T-helper 22 cell (primary cell): Measurements from ENCODE around the gene SCGB2A2.

Experiments
- DNase-seq: peaks from one replicate; pipeline ENCODE4 v3.0.0-alpha.2; 2020; ENCODE audit warnings: low read depth

SCGB2A2 gene

DNA sequence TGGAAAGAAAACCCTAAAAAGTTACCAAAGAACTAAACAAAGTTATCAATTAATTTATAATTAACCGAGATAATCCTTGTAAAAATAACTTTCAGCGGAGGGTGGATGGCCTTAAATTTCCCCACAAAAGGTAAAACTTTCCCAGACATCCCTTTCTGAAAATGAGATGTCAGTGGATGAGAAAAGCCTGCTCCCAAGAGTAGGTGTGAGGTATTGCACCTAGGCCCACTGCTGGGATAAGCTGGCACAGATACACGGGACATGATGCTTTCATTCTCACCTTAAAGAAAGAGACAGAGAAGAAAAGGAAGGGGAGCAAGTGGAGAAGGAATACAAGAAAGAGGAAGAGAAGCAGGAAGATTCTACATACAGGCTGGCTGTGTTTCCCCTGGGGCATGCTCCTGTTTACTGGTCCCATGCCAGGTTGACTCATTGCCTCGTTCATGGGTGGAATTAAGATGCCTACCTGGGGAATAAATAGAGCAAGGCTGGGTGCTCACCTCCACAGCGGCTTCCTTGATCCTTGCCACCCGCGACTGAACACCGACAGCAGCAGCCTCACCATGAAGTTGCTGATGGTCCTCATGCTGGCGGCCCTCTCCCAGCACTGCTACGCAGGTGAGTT is at the start of gene SCGB2A2:
Gene SCGB2A2 (plus strand): TSS at position 505 of the 625 bp plus-strand sequence. CDS start 59 bp downstream, at position 564.
- no peak for DNase-seq

DNA sequence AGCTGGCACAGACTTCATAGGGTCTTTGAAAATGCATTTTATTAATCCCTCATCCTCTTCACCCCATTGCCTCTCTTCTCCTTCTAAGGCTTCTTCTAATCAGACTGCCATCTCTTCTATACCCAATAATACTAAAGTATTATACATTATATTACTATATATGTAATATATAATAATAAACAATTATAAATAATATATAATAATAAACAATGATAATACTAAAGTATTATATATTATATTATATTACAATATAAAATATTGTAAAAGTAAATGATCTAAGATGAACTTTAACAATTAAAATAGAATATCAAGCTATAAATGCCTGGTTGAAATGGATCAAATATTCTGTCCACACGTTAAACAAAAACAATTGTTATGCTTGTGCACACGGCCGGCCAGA is 48.5 kb upstream of the SCGB2A2 start:
- DNase-seq, result no peak

DNA sequence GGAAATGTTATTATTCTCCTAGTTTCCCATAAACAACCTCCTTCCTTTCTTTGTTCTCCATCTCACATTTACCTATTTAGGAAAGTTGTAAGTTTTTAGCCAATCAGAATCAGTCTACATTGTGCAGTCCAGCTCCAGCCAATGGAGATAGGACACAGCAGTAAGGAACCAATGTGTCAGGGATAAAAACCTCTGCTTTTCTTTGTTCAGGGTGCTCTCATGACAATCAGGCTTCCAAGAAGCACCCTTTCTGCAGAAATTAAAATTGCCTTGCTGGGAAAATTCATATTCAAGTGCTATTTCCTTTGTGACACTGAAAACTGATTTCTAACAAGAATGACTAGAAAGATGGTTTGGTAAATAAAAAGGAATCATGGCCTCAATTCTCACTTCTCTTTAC is 46.9 kb upstream of the SCGB2A2 start:
- no peak for DNase-seq

DNA sequence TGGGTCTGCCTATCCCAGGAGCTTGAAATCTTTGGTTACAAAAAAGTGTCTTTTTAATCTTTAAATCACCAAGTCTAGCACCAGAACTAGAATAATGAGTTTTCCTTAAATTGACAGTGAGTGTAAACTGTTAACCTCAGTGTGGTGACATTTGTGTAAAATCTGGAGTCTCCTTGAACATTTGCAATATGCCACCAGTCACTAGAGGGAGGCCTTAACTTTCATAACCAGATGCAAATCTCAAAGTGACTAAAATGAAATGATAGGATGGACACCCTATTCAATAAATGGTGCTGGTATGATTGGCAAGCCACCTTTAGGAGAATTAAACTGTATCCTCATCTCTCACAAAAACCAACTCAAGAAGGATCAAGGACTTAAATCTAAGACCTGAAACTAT is 36.2 kb upstream of the SCGB2A2 start:
- DNase-seq, result no peak

DNA sequence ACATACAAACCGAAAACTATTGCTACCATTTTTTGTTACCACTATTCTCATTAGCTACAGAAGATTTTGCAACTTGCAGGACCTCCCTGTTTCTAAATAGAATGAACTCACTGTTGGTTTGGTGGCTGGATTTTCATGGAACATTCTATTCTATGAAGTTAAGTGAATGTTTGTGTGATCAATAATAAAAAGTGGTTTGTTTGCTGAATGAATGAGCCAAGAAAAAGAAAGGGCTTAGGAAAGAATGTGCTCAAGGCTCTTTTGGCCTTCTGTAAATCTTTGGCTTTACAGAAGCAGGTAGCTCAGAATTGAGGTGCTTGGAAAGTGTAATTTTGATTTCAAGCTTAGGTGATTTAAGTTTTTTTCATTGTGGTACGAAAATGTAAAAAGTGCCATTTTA is 33.8 kb upstream of the SCGB2A2 start:
- no peak for DNase-seq

DNA sequence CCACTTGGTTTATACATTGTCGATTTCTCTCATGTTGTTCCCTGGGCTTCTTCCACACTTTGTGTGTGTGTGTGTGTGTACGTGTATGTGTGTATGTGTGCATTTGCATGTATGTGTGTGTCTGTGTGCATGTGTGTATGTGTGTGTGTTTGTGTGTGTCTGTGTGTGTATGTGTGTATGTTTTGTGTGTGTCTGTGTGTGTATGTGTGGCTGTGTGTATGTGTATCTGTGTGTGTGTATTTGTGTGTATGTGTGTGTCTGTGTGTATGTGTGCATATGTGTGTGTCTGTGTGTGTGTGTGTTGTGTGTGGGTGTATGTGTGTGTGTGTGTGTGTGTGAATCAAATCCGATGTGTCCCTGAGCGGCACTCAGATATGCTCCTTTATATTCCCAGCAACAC is 32.5 kb upstream of the SCGB2A2 start:
- DNase-seq, result no peak

DNA sequence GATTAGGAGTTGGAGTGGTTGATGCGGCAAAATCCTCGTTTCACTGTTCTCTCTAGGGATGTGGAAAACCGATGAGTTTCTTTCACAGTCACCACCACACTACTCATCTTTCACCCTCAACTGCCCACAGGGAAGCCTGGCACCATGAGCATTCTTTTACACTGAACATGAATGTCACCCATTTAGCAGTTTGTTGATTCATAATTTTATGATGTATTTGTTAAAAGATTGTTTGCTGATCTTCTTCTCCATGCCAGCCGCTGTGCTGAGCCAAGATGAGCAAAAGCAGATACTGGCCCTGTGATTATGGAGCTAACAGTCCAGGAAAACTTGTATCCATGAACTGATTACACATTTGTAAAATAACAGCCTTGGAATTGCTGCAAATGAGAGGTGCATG is 31.8 kb upstream of the SCGB2A2 start:
- no peak for DNase-seq

DNA sequence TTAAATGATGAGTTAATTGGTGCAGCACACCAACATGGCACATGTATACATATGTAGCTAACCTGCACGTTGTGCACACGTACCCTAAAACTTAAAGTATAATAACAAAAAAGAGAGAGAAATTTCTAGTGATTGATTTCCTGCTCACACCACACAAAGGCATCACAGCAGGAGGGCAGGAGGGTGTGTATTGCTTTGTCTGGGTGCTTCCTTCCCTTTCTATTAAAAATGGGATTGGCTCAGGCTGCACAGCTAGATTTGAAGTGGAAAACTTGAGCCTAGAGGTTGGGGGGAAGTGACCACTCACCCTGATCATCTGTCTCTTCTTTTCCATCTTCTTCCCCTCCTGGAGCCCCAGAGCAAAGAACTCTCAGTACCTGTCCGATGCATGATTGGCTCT is 28.9 kb upstream of the SCGB2A2 start:
- no peak for DNase-seq

DNA sequence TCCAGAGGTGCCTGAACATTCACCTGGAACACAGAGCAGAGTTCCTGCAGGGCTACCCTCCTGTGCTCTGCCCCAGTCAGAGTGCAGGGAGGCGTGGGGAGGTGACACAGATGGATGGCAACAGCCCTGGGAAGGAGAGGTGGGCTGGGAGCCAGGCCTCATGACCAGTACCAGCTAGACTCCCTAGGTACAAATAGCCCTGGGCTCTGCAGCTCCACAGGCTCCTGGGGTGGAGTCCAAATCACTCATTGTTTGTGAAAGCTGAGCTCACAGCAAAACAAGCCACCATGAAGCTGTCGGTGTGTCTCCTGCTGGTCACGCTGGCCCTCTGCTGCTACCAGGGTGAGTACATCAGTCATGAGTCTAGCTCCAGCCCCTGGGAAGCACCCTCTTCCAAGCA is 27.9 kb upstream of the SCGB2A2 start, which contains the start of gene SCGB1D2:
Gene SCGB1D2 (plus strand): TSS at position 219 of the 400 bp plus-strand sequence. CDS start 69 bp downstream, at position 288.
- no peak for DNase-seq

DNA sequence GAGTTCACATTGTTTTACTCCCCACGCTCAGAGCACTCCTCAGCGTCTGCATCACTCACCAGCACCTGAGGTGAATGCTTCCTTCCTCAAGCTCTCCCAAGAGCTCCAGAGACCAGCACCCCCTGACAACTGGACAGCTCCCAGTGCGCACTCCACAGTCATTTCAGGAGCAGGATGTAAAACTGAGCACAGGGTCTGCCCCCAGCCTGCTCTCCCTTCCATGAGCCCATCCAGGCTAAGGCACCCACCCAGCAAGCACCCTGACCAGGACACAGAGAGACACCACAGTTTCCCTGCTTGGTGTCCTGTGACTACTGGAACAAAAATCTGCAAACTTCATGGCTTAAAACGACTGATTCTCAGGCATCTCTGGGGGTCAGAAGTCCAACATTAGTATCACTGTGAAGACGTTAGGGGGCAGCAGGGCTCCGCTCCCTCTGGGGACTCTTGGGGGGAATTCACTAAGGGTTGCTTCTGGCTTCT is 24.6 kb upstream of the SCGB2A2 start:
- DNase-seq, result no peak

DNA sequence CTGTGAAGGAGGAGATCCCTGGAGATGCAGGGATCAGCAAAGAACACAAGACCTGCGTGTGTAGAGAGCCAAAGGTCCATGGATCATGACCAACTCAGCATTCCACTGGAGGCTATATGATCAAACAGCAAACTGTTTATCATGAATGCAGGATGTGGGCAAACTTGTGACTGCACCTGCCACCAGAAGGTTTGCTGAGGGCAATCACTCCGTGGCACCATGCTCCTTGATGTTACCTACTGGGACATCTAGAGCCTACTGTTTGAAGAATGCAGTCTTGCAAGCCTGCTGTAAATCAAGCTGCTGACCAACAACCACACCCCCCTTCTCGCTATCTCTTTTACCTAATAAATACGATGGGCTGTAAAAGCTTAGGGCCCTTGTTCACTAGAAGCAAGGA is 18.3 kb upstream of the SCGB2A2 start:
- DNase-seq, result no peak

DNA sequence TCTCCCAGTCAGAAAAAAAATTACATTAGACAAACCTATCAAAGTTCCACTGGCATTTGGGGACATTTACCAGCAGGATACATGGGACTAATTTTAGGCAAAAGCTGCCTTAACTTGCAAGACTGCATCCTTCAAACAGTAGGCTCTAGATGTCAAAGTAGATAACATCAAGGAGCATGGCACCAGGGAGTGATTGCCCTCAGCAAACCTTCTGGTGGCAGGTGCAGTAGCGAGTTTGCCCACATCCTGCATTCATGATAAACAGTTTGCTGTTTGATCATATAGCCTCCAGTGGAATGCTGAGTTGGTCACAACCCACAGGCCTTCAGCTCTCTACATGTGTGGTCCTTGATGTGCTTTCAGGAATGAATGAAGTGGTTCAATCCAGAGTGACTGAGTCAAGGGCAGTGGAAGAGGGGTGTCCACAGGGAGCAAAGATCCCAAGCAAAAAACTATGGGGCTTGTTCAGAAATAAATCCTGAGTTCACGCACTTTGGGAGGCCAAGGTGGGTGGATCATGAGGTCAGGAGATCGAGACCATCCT is 15.9 kb upstream of the SCGB2A2 start:
- DNase-seq, result no peak

DNA sequence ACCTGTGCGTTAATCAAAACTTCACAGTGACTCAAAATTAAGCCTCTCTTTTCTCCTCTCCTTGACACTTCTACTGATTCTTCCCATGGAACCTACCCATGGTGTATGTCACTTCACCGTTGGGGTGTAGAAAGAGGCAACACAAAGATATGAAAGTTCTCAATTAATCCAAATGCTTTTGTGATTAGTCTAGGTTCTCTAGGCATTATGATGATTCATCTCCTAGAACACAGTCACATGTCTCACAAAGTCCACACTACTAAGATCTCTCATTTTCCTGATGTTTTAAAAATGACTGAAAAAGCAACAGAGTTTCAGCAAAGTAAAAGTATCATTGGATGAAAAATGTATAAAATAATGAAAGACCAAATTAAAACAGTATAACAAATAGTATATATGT is 13.7 kb upstream of the SCGB2A2 start:
- no peak for DNase-seq

DNA sequence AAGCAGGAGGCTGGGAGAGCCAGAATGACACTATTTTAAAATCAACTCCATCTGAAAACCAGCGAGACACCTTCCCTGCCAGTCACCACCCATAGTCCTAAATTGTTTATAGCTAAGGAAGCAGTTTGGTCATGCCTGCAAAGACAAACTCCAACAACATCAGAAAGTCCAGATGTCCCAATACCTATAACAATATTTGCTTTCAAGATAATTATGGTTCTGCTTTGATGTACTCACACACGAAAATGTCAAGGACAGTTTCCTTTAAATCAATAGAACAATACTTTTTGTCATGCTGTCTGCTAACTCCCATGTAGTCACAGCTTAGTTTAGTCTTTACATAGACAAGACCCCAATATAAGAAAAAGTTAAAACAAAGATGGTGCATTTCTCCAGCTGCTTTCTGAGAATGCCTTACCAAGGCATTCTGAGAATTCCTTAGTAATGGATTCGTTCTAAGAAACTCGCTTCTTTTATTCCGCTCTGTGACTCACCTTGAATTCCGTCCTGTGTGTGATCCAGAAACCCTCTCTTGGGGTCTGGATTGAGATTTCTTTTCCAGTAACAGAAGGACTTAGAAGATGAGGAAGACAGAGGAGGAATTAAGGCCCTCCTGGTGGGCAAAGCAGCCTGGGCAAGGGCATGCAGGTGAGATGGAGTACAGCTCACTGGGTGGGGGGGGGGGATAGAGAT is 9.6 kb upstream of the SCGB2A2 start:
- DNase-seq, result no peak

DNA sequence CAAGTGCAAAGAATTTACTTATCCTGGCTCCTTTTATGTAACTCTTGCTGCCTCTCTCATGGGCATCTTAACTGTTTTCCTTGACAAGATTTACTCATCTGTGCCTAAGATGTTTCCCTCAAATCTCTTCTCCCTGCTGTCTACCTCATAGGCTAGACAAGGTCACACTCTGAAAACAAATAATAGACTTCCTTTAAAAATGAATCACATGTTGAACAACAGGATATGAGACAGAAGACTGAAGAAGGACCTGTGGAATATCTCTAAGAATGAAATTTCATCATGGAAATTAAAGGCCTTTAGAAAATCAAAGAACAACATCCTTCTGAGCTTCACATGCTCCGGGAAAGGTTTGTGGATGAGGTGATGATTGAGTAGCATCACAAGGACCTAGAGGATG is 6.0 kb upstream of the SCGB2A2 start:
- no peak for DNase-seq

DNA sequence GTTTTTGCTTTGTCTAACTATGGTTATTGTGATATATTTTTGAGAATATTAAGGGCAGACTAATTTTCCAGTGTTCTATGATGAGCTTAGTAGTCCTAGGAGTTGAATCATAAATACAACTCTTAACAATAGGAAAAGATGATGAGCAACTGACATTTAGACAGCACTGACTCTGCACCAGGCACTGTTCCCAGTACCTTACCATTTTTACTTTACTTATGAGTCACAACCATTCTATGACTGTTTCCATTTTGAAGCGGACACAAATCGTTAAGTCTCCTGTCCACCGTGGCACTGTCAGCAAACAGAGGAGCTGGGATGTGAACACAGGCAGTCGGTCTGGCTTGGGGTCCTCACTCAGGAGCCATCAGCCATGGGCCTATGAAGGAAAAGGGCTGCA is 3.4 kb upstream of the SCGB2A2 start:
- no peak for DNase-seq

DNA sequence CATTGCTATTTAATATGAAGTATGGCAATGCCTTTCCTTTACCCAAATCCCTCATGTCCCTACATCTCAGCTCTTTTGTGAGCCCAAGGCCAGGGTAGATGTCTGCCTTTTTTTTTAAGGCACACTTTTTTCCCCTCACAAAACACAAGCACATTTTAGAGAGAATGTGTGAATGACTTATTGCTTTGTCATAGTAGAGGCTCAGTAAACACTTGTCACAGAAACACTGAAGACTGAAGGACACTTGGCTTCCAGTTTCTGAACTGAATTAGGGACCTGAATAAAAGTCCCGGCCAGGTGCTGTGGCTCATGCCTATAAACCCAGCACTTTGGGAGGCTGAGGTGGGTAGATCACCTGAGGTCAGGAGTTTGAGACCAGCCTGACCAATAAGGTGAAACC is 2.9 kb upstream of the SCGB2A2 start:
- DNase-seq, result no peak

DNA sequence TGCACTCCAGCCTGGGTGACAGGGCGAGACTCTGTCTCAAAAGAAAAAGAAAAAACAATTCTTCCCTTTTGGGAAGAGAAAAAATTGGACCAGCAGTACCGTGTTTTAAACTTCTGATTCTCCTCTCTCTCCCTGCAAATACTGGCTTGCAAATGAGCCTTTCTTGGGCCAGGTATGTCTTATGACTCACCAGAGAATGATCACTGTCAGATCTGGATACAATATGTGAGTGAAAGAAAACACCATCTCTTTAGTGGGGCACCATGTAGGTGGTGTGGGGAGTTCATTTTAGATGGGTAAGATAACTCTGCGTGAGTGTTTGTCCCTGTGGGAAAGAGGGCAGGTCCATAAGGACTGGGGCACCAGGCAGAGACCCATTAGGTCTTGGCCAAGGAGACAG is 2.4 kb upstream of the SCGB2A2 start:
- no peak for DNase-seq

DNA sequence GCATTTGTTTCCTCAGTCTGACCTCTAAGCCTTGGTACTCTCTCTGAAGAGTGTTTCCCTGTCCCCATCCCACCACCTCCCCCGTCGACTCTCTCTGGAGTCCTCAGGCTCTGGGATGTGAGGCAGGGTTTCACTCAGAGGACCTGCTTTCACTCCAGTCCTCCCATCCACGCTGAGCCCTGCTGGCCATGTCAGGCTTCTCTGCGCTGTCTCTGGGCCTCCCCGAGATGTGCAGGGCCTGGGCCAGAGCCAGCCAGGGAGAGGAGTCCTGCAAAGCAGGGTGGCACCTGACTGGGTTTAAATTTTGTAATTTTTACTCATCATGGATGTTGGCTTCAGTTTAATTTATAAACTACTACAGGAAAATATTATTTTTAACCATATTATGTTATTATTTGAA is 3.3 kb downstream of the SCGB2A2 start:
- no peak for DNase-seq

DNA sequence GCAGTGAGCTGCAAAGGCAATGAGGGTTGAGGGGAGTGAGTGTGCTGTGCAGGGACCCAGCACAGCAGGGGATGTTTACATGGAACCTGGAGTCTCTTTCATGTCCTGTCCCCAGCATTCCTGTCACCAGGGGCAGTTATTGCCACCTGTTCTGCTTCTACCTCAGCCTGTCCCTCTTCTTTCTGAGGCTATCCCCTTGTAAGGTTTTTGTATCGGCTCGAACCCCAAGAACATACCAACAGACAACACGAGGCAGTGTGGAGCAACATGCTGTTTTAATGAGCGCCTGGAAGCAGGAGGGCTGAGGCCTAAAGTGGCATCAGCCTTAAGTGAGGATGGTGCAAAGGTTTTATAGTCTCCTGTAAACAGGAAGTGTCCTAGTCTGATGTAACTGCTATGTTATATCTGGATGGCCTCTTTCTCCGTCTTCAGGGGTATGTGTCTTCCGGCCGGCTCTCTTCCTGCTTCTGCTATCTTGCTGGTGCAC is 3.9 kb downstream of the SCGB2A2 start:
- no peak for DNase-seq

DNA sequence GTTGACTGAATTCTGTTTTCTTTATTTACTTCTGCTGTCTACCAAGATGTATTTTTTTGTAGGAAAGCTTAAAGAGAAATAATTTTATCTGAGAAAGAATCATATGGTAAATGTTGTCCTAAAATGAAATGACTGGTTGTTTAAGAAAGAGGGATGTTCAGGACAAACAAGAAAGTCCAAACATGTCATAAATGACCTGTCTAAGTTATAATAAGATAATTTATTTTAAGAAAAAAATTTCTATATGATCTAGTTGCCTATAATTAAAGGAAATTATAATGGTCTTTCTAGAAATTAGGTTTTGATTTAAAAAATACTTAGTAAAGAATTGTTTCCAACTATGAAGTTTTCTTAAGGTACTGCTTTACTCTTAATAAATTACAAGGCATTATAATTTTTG is 10.5 kb downstream of the SCGB2A2 start:
- DNase-seq, result no peak

DNA sequence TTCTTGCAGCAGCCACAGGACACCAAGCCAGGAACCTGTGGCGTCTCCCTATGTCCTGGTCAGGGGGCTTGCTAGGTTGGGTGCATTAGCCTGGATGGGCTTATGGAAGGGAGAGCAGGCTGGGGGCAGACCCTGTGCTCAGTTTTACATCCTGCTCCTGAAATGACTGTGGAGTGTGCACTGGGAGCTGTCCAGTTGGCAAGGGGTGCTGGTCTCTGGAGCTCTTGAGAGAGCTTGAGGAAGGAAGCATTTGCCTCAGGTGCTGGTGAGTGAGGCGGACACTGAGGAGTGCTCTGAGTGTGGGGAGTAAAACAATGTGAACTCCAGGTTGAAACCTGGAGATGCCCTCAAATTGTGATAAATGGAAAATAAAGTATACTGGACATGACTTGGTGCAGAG is 25.5 kb downstream of the SCGB2A2 start:
- no peak for DNase-seq

DNA sequence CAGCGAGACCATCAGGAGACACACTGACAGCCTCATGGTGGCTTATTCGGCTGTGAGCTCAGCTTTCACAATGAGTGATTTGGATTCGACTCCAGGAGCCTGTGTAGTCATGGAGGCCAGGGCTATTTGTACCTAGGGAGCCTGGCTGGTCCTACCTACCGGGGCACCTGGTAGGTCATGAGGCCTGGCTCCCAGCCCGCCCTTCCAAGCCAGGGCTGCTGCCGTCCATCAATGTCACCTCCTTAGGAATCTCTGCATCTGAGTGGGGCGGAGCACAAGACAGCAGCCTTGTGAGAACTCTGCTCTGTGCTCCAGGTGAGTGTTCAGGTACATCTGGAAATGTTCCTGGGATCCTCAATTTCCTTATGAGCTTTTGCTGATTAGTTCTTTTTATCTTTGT is 29.0 kb downstream of the SCGB2A2 start, which contains the start of gene SCGB1D4:
Gene SCGB1D4 (minus strand): TSS at position 101 of the 400 bp plus-strand sequence. CDS start 65 bp downstream, at position 36.
- no peak for DNase-seq
